ENCODE measurements around the gene CCDC3.
"Not testable (repeated sequence)": the region's sequence is repeated elsewhere in the genome, so short reads cannot be mapped to it uniquely, and the experiment has no call there.

The CCDC3 gene

GRCh38 chr10:13001041-13001886 is at the start of gene CCDC3:
CCDC3 (minus strand) TSS chr10:13001713; CDS start chr10:13001570, 143 bp downstream.
- no peak for DNase-seq

- no peak for DNase-seq
Measured at GRCh38 chr10:13051126-13051694, 49.7 kb upstream of the CCDC3 start.

GRCh38 chr10:13049774-13050420 is 48.4 kb upstream of the CCDC3 start:
- DNase-seq = no peak

- no peak for DNase-seq
Measured at GRCh38 chr10:13048762-13049161, 47.2 kb upstream of the CCDC3 start.

GRCh38 chr10:13047529-13048206 is 46.2 kb upstream of the CCDC3 start:
- no peak for DNase-seq

GRCh38 chr10:13046851-13047528 is 45.5 kb upstream of the CCDC3 start:
- DNase-seq = no peak

GRCh38 chr10:13043520-13043919 is 42.0 kb upstream of the CCDC3 start:
- no peak for DNase-seq

GRCh38 chr10:13039761-13040160 is 38.2 kb upstream of the CCDC3 start:
- DNase-seq = no peak

- no peak for DNase-seq
Measured at GRCh38 chr10:13038391-13038790, 36.9 kb upstream of the CCDC3 start.

- DNase-seq = no peak
Measured at GRCh38 chr10:13037832-13038231, 36.3 kb upstream of the CCDC3 start.

- DNase-seq = no peak
Measured at GRCh38 chr10:13036841-13037240, 35.3 kb upstream of the CCDC3 start.

- not testable (repeated sequence) for DNase-seq
Measured at GRCh38 chr10:13035731-13036130, 34.2 kb upstream of the CCDC3 start.

- no peak for DNase-seq
Measured at GRCh38 chr10:13026873-13027272, 25.4 kb upstream of the CCDC3 start.

- DNase-seq = no peak
Measured at GRCh38 chr10:13023754-13024153, 22.2 kb upstream of the CCDC3 start.

GRCh38 chr10:13019280-13019679 is 17.8 kb upstream of the CCDC3 start:
- no peak for DNase-seq

- DNase-seq = no peak
Measured at GRCh38 chr10:13018171-13018570, 16.7 kb upstream of the CCDC3 start.

GRCh38 chr10:13016886-13017285 is 15.4 kb upstream of the CCDC3 start:
- DNase-seq = no peak

- DNase-seq = no peak
Measured at GRCh38 chr10:13016426-13016825, 14.9 kb upstream of the CCDC3 start.

- DNase-seq = no peak
Measured at GRCh38 chr10:13006037-13006436, 4.5 kb upstream of the CCDC3 start.

- no peak for DNase-seq
Measured at GRCh38 chr10:13003759-13004158, 2.2 kb upstream of the CCDC3 start.

GRCh38 chr10:13003004-13003403 is 1.5 kb upstream of the CCDC3 start:
- DNase-seq = no peak

- DNase-seq = no peak
Measured at GRCh38 chr10:13001887-13002212, 337 bp upstream of the CCDC3 start.

GRCh38 chr10:13000431-13000830 is 1.1 kb downstream of the CCDC3 start:
- no peak for DNase-seq
